ENCODE results near the gene BFSP2. TPM values are rescaled to one million over a fixed set of nuclear protein-coding genes. Genes with fewer than 3 reads are reported as not detected.
"Not testable (repeated sequence)": the region's sequence is repeated elsewhere in the genome, so short reads cannot be mapped to it uniquely, and the experiment has no call there.

Gene BFSP2
- total RNA-seq, 2 donors from 2014 or later = 1.0 TPM; not detected in 1

DNA sequence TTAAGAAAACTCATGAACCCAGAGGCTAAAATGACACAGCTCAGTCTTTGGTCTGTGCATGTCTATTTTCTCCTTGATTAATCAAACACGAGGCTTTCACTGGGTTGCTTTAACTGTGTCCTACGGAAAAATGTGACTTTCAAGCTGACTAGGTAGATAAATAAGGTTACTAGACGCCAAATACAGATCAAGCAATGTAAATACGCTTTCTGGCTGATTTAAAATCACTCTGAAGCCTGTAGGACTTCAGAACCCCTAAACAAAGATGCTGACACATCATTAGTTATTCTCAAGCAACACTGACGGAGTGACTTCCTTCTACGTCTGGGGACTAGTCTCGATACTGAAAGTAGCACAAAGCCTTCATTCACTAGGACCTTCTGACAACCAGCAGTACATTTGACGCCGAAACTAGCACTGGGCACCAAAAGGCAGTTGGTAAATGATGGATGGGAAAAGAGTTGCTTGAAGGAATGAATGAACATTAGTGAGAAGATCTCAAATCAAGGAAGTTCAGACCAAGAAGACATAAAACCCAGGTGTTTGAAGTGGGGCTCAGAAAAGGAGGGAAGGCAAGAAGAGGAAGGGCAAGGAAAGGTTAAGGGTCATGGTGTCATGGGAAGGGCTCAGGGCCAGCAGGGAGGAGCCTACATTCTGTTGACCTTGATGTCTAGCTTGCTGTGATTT is 106.5 kb downstream of the BFSP2 start:
- H3K27me3 Mint-ChIP-seq = no peaks in the 10 kb centered on the region
- peak; percentile 98 for ATAC-seq (replicated peaks)
- H3K4me3 Mint-ChIP-seq = peak overlapping the region; percentile 74
- H3K36me3 Mint-ChIP-seq (ENCODE audit: low read depth) = no peaks in the 10 kb centered on the region
- H3K4me1 Mint-ChIP-seq = peaks cover 9% of the 10 kb centered on the region
- H3K27ac Mint-ChIP-seq = peak overlapping the region; percentile 80
- no peaks in the 10 kb centered on the region for H3K9me3 Mint-ChIP-seq

- Mint-ChIP-seq H3K4me3 (no peak overlapping the region), H3K4me1 (peaks cover 9% of the 10 kb centered on the region), H3K36me3 (ENCODE audit: low read depth) (no peaks in the 10 kb centered on the region), H3K27ac (no peak overlapping the region), H3K27me3 (no peaks in the 10 kb centered on the region), H3K9me3 (no peaks in the 10 kb centered on the region)
- no peak for ATAC-seq (replicated peaks)
Observed at GRCh38 chr3:133509488-133509887, 109.6 kb downstream of the BFSP2 start.

DNA sequence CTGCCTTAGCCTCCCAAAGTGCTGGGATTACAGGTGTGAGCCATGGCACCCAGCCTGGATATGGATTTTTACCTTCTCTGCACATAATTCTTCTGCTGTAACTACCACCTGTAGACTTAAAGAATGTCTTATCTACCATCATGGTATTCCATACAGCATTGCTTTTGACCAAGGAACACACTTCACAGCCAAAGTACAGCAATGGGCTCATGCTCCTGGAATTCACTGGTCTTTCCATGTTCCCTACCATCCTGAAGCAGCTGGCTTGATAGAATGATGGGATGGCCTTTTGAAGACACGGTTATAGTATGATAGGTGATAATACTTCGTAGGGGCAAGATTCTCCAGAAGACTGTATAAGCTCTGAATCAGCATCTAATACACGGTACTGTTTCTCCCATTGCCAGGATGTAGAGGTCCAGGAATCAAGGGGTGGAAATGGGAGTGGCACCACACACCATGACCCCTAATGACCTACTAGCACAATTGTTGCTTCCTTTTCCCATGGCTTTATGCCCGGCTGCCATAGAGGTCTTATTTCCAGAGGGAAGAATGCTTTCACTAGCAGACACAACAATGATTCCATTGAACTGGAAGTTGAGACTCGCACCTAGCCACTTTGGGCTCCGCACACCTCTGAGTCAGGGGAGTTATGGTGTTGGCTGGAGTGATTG is 112.7 kb downstream of the BFSP2 start:
- no peak for ATAC-seq (replicated peaks)
- Mint-ChIP-seq H3K4me3 (no peak overlapping the region), H3K9me3 (no peaks in the 10 kb centered on the region), H3K4me1 (no peaks in the 10 kb centered on the region), H3K36me3 (ENCODE audit: low read depth) (no peaks in the 10 kb centered on the region), H3K27ac (no peak overlapping the region), H3K27me3 (no peaks in the 10 kb centered on the region)

DNA sequence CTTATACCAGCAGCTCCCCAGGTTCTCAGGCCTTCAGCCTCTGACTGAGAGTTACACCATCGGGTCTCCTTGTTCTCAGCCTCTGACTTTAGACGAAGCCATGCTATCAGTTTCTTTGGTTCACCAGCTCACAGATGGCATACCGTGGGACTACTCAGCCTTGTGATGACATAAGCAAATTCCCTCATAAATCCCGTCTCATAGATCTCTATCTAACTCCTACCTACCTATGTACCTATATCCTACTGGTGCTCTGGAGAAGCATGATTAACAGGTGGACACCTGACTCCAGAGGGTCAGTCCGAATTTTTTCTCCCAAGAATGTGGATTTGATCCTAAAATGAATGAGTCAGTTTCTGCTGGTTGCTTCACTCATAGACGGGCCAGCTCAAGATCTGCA is 114.6 kb downstream of the BFSP2 start:
- ATAC-seq (replicated peaks) = no peak
- Mint-ChIP-seq H3K27ac (no peak overlapping the region), H3K4me3 (no peak overlapping the region), H3K36me3 (ENCODE audit: low read depth) (no peaks in the 10 kb centered on the region), H3K27me3 (no peaks in the 10 kb centered on the region), H3K4me1 (no peaks in the 10 kb centered on the region), H3K9me3 (no peaks in the 10 kb centered on the region)

DNA sequence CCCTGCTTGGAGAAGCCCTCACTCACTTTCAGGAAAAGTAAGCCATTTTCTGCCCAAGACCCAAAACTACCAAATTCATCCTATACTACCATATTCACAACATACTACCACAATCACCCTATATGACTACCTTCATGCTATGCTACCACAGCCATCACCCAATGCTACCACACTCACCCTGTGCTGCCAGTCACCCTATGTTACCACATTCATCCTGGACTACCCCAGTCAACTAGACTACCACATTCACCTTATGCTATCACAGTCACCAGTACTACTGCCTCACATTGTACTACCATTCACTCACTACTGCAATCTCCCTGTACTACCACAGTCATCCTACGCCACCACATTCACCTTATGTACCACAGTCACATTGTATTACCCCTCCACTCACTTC is 115.3 kb downstream of the BFSP2 start:
- Mint-ChIP-seq H3K27ac (no peak overlapping the region), H3K36me3 (ENCODE audit: low read depth) (no peaks in the 10 kb centered on the region)
- no peak for ATAC-seq (replicated peaks)

DNA sequence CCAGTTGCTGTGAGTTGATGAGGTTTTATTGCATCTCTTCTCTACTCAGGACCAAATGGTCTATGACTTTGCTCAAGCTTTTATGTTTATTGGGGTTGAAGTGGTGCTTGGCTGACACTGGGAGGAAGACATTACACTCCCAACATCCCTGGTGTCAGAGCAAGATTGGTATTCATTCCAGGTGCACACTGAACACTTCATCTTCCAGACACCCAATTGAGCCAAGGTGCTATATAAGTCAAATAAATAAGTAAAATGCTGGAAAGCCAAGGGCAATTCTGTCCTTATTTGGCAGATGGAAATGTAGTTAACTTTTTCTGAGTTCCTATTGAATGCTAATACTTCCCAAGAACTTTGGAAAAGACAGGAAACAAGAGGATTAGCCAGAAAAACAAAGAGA is 120.4 kb downstream of the BFSP2 start:
- Mint-ChIP-seq H3K27me3 (no peaks in the 10 kb centered on the region), H3K4me3 (no peak overlapping the region), H3K36me3 (ENCODE audit: low read depth) (no peaks in the 10 kb centered on the region), H3K9me3 (no peaks in the 10 kb centered on the region), H3K27ac (no peak overlapping the region), H3K4me1 (no peaks in the 10 kb centered on the region)
- ATAC-seq (replicated peaks) = no peak

More for the DNA sequence above, 115.3 kb downstream of the BFSP2 start:
- Mint-ChIP-seq H3K9me3 (no peaks in the 10 kb centered on the region), H3K4me3 (no peak overlapping the region), H3K4me1 (no peaks in the 10 kb centered on the region), H3K27me3 (no peaks in the 10 kb centered on the region)

DNA sequence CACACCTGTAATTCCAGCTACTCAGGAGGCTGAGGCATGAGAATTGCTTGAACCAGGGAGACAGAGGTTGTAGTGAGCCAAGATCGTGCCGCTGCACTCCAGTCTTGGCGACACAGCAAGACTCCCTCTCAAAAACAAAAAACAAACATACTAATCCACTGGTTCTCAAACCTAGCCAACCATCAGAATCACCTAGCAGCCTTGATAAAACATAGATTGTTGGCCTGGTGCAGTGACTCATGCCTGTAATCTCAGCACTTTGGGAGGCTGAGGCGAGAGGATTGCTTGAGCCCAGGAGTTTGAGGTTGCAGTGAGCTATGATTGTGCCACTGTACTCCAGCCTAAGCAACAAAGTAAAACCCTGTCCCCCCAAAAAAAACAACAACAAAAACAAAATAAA is 121.1 kb downstream of the BFSP2 start:
- ATAC-seq (replicated peaks); H3K9me3 Mint-ChIP-seq; H3K4me3 Mint-ChIP-seq; H3K27ac Mint-ChIP-seq; H3K4me1 Mint-ChIP-seq; H3K27me3 Mint-ChIP-seq; H3K36me3 Mint-ChIP-seq (ENCODE audit: low read depth): not testable (repeated sequence)

DNA sequence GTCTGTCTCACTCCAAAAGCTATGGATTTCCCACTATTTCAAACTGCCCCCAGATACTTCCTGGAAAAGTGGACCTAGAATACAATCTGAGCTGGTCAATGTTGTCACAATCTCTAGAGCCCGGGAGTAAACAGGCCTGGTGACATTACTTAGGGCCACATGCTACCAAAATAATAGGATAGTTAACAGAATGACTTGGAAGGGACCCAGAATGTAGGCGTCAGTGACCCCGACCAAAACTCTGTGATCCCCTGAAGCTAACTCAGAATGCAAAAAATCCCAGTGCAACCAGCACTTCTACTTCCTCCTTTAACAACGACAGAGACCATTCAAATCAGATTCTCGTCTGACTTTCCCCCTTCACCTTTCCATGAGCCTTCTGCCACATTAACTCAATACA is 122.1 kb downstream of the BFSP2 start:
- Mint-ChIP-seq H3K4me3 (no peak overlapping the region), H3K36me3 (ENCODE audit: low read depth) (no peaks in the 10 kb centered on the region), H3K4me1 (no peaks in the 10 kb centered on the region), H3K27me3 (no peaks in the 10 kb centered on the region), H3K9me3 (no peaks in the 10 kb centered on the region), H3K27ac (no peak overlapping the region)
- no peak for ATAC-seq (replicated peaks)

GRCh38 chr3:133523758-133524157 is 123.9 kb downstream of the BFSP2 start:
- not testable (repeated sequence) for H3K9me3 Mint-ChIP-seq; H3K4me3 Mint-ChIP-seq; H3K4me1 Mint-ChIP-seq; H3K27me3 Mint-ChIP-seq; H3K27ac Mint-ChIP-seq; ATAC-seq (replicated peaks); H3K36me3 Mint-ChIP-seq (ENCODE audit: low read depth)

Other genes with a start within 250 kb of the BFSP2 start
- 100 to 1,000 TPM; 131 to 245 TPM for gene CDV3, start 173.6 kb downstream of the BFSP2 start, total RNA-seq